ENCODE data around the gene DHRS3.
A peak's percentile ranks its signal among the peaks of the same experiment; 100 is the strongest.

The DHRS3 gene

DNA sequence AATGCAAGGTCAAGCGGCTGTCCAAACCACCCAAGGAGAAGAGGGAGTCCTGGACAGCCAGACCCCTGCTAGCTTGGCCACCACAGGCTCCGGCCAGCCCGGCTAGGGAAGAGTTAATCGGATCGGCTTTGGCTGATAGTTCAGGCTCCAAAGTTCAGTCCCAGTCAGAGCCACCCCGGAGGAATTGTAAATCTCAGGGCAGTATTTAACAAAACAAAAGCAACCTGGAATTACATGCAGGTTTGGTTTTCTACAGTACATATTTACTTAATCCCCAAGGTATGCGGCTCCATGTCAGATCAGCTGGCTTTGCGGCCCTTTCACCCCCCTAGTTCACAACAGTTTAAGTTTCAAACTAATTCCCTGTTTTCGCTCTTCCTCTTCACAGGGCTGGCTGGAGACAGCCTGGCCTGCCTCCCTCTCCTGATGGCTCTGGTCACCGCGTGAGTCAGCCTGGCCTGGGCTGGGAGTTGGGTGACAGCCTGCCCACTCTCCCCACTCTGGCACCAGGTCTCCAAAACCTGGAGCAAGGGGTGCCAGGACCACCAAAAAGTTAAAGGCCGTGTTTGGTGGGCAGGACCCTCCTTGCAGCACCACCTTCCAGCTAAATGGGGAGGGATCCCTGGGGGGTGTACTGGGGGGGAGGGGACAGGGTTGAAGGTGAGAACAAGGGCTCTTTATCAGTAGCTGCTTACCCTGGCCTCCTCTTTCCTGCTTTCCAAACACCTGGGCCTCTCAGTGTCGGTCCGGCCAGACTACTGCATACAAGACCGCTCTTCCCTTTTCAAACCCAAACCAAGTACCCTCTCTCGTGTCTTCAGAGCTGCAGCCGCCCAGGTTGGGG lies 1.9 kb downstream of the DHRS3 start:
- DNase-seq: peak; percentile 61 to 67

- peak; percentile 34 to 61 for DNase-seq
Measured at GRCh38 chr1:12615159-12615864, 2.7 kb downstream of the DHRS3 start.

DNA sequence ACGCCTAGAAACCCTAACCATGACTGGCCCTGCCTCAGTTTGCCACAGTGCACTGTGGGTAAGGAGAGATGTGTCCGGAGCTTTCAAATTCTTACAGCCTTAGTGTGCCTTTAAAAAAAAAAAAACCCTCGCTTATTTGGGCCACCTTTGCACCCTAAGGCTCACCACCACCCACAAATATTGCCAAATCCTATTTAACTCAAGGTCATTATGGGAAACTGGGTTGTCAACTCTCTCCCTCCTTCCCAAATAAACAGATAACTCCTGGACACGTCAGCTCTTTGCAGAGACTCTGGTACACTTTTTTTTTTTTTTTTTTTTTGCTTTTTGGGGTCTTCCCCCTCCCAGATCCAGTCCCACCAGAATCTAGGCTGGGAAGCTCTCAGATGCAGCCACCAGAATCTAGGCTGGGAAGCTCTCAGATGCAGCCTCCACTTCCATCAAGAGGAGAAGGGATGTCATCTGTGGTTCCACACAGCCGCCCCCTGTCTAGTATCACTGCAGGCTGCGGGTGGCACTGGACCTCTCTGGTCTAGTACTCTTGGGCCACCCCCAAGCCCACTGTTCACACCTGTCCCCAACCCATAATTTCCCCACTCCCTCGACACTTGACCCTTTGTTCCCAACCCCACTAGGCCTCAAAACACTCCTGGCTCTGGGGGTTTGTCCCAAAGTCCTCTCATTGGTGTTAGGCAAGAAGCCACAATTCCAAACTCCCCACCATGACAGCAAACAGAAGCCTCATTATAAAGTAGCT lies 3.4 kb downstream of the DHRS3 start:
- DNase-seq: no peak

DNA sequence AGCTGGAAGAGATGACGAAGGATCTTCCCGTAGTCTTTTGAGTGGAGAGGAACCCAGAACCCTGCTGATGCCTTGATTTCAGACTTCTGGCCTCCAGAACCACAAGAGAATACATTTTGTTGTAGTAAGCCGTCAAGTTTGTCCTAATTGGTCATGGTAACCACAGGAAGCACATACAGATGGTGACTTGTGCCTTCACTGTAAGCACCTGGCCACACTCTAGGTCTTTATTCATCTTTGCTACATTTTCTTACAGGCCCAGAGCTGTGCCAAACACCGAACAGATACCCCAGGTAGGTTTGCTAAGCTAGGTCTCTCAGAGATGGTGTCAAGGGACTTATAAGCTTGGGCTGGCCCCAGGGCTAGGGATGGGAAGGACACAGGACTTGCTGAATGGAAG lies 4.8 kb downstream of the DHRS3 start:
- DNase-seq: no peak

- no peak for DNase-seq
Measured at GRCh38 chr1:12610941-12611340, 7.1 kb downstream of the DHRS3 start.

- DNase-seq: no peak
Measured at GRCh38 chr1:12610305-12610935, 7.6 kb downstream of the DHRS3 start.

GRCh38 chr1:12609469-12610003 lies 8.5 kb downstream of the DHRS3 start:
- no peak for DNase-seq

- DNase-seq: no peak
Measured at GRCh38 chr1:12608311-12608957, 9.6 kb downstream of the DHRS3 start.

DNA sequence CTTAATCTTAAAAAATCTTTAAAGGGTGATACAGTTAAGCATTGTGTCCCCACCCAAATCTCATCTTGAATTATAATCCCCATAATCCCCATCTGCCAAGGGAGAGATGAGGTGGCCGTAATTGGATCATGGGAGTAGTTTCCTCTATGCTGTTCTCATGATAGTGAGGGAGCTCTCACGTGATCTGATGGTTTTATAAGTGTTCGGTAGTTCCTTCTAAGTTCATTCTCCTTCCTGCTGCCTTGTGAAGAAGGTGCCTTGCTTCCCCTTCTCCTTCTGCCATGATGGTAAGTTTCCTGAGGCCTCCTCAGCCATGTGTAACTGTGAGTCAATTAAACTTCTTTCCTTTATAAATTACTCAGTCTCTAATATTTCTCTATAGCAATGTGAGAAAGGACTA lies 10.7 kb downstream of the DHRS3 start:
- peak in 1 of 2 donors; percentile 12 for DNase-seq

GRCh38 chr1:12604986-12605385 lies 13.0 kb downstream of the DHRS3 start:
- no peak for DNase-seq

- peak; percentile 92 to 97 for DNase-seq
Measured at GRCh38 chr1:12604114-12604874, 13.7 kb downstream of the DHRS3 start.

DNA sequence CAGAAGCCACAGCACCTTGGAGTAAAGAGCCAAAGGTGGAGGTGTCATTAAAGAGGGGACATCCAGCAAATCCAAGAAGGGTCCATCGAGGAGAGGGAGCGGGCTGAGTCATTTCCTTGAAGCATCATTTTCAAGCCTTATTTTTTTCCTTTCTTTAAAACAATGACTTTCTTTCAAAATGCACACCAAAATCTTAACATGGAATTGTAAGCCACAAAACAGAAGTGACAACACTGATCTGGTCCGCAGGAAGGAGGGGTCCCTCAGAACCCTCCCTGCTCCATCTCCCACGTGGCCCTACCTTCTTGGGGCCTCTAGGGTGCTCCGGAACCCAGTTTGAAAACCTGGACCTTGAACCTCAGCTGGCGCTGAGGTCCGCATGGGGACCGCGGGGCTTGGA lies 14.8 kb downstream of the DHRS3 start:
- no peak for DNase-seq

GRCh38 chr1:12602659-12603024 lies 15.4 kb downstream of the DHRS3 start:
- no peak for DNase-seq

DNA sequence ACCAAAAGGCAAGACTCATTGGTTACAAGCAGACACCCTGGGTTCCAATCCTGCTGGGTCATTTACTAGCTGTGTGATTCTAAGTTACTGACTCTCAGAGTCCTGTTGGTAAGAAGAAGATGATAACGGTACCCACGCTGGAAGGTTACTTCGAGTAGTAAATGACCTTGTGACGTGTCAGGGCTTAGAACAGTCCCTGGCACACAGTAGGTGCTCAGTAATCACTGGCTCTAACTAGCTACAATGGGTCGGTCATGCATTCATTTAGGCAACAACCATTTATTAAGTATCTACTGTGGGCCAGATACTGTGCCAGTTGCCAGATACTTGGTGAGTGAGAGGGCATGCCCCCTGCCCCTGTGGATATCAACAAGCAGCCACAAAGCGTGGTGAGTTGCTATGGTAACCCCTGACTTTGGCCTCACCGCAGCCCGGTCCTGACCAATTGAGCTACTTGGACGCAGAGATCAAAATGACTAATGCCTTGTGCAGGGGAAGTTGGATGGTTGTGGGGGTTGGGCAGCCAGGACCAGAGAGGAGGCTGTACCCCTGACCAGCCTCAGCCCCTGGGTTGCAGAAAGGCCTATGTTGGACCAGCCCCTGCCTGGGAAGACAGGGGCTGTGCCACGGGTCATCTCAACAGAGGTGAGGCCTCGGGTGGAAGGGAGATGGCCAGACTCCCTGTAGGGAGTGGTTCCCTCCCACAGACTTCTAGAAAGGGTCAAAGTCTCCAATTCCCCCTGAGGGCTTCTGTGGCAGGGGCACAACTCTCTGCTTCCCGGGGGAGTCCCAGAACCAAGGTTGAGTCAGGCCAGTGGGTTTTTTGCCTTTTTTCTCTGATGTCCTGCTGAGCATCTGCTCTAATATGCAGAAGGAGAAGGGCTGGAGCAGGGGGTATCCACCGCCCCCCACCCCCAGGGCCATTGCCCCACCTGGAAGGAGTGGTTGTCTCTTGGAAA lies 16.0 kb downstream of the DHRS3 start:
- peak; percentile 54 to 57 for DNase-seq

DNA sequence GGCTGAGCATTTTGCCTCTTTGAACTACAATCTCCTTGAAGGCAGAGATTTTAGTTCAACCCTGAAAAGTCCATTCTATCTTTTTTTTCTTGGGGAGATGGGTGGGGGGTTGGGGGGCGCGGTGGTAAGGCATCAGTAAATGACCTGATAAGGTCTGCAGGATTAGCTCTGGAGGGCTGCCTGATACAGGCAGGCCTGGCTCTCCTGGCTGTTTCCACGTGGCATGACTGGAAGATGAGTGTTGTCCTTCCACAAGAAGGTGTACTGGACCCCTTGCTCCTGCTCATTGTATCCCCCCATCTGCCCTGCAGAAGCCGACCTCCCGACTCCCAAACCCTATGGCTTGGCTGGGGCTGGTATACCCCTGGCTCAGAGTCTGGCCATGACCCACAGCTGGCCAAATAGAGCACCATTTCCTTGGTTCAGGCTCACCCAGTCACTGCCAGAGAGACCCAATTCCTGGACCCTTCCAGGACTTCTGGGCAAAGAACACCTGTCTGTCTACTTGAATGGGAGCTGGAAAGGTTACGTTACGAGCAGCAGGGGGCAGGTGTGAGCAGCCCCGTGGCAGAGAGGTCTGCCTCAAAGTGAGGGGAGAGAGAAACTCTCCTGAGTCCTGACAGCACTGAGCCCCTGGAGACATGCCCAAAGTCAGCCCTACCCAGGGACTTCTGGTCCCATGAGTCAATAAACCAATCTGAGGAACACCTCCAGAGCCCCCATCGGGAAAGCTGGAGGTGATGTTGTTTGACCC lies 17.0 kb downstream of the DHRS3 start:
- DNase-seq: peak in 1 of 2 donors; percentile 21

DNA sequence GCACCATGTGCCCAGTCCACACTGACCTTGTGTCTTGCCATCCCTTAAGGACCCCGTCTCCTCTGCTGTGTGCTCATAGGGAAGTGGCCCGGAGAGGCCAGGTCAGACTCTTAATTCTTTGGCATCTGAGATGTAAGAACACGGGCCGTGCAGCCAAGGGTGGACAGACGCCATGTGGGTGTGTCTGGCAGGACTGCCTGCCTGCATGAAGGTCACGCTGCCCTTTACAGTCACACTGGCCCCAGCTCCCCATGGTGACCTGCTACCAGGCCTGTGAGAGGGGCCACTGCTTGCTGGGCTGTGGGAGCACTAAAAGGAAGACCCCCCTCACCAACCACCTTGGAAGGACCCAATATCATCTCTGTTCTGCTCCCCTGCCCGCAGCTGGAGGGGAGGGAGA lies 17.7 kb downstream of the DHRS3 start:
- no peak for DNase-seq

DNA sequence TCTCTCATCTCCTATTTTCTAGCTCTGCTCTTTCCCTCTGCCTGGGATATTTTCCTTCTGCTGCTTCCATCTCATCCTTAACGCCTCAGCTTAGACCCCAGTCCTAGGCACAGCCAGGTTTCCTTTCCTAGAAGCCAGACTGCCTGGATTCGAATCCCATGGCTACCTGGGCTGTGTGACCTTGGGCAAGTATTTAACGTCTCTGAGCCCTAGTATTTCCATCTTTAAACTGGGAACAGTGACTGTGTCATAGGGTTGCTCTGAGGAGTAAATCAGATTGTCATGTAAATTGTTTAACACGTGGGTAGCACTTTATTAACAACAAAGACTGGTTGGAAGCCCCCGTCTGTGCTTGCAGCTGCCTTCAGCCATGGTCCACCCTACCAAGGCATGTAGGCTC lies 18.4 kb downstream of the DHRS3 start:
- no peak for DNase-seq

DNA sequence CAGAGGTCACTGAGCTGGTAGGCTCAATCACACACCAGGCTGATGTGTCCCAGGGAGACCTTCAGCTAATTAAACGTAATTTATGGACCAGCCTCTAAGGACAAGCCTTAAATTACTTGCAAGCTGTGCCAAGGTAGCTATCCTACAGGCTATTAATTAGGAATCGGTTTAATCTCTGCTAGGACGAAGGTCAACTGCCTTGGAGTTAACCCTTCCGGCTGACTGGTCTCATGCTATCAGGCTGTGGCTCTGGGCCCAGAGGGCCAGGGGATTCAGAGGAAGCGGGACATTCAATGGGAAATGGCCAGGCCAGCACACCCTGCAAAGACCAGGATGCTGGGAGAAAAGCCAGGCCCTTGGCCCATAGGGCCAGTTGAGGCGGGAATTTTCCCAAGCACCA lies 19.0 kb downstream of the DHRS3 start:
- DNase-seq: no peak

DNA sequence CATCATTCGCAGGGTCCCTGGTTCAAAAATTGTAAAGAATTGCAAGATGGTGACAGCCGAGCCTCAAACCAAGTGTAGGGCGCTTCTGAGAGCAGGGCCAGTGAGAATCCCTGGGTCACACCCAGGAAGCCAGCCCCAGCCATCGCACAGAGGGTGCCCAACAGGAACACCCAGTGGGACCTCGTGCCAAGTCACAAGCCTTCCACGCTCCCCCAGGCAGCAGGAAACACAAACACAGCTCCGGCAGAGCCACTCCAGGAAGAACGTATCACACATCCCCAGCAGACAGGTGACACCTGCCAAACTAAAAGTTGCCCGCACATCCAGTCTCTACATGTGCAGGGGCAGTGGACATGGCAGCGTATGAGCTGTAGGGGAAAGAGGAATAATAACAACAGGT lies 20.2 kb downstream of the DHRS3 start:
- peak in 1 of 2 donors; percentile 17 for DNase-seq
